RKO (cell line): Measurements from ENCODE around the gene ZMYM2.

Experiments
- DNase-seq: peaks from one replicate; pipeline ENCODE4 v3.0.0-alpha.2; 2016; ENCODE audit warnings: low spot score

The ZMYM2 gene

DNA sequence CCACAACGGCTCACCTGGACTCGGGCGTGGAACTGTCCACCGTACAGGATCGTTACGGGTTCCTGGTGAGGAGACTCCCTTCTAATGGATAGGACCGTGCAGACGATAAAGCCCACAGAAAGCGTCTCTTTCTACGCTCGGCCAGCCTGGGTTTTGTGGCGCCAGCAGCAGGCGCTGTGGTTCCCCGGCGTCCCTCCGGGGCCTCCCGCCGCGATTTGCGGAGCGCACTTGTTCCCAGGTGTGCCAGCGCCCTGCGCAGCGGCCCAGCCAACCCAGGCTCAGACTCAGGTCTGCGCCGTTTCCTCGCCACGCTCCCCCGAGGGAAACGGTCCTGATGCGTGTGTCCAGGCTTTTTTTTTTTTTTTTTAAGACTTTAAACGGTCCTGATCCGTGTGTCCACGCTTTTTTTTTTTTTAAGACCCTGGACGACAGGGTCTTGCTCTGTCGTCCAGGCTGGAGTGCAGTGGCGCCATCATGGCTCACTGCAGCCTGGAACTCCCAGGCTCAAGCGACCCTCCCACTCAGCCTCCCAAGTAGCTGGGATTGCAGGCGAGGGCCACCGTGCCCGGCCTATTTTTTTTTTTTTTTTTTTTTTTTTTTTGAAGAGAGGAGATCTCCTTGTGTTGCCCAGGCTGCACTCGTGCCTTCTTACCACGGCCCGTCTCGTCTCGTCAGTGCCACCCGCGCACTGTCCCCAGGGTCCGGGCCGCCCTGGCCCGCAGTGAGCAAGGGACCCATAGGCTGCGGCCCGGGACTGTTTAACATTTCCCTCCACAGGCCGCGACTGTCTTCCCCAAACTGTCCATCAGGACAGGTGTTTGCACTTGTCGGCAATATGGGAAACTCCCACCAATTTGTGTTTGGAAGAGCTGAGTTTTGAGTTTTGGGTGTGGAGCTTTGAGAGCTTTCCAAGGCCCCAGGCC, 178.5 kb downstream of the ZMYM2 start:
- no peak for DNase-seq

DNA sequence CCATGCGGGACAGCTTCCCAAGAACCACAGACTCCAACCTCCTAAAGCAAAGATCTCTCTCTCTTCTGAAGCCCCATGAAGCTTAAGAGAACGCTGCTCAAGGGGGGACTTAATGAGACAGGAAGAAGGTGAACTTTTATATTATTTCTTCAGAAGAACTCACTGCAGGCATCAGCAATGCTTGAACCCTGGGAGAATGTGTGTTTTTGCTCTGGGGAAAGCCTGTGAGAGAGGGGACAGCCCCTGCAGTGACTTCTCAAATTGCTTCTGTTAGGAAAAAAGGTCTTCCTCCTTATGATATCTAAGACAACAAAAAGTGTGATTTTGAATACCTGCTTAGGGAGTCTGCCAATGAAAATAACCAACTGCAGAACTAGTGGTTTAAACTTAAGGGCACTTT, 179.3 kb downstream of the ZMYM2 start:
- DNase-seq, result no peak

DNA sequence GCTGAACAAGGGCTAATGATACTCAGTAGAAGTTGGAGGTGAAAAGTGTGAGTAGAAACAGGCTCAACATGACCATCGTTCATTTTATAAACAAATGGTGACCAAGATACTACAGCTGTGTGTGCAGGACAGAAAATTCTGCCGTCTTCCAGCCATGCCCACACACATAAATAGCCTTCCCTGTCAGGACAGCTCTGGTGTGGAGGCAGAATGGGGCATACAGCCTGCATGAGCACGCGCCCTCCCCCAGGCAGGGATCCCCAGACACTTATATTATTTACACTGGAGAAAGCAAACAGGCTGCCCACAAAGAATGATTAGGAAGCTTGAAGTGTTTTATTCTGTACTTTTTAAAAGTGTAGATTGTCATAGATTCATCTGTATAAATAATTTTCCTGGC, 182.0 kb downstream of the ZMYM2 start:
- DNase-seq, result no peak
